ENCODE measurements around the gene PRPF38A. TPM values are rescaled to one million over a fixed set of nuclear protein-coding genes. Genes with fewer than 3 reads are reported as not detected.

The PRPF38A gene
- total RNA-seq, 1 donor = 12.4 TPM

DNA sequence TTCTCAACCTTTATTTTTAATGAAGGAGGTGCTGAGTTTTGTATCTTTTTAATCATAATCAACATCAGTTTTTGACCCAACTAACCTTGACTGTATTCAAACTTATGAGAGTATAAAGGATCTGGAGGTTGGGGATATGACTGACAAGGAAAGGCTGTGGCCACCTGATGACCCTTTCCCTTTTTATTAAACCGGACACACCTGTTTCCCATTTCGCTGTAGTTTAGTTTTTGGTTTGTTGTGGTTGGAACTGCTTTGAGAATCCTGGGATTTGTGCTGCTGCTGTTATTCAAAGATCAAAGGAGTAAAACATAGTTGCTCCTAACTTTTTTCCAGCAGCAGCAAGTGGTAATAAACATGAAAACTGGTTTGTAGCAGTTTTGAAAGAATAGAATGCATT lies 12.4 kb downstream of the PRPF38A start:
- no peak overlapping the region for H3K4me3 ChIP-seq (ENCODE audit: low read depth, low read length)
- no peak for DNase-seq (ENCODE audit: low read depth)
- TF ChIP-seq, protein P1, sequence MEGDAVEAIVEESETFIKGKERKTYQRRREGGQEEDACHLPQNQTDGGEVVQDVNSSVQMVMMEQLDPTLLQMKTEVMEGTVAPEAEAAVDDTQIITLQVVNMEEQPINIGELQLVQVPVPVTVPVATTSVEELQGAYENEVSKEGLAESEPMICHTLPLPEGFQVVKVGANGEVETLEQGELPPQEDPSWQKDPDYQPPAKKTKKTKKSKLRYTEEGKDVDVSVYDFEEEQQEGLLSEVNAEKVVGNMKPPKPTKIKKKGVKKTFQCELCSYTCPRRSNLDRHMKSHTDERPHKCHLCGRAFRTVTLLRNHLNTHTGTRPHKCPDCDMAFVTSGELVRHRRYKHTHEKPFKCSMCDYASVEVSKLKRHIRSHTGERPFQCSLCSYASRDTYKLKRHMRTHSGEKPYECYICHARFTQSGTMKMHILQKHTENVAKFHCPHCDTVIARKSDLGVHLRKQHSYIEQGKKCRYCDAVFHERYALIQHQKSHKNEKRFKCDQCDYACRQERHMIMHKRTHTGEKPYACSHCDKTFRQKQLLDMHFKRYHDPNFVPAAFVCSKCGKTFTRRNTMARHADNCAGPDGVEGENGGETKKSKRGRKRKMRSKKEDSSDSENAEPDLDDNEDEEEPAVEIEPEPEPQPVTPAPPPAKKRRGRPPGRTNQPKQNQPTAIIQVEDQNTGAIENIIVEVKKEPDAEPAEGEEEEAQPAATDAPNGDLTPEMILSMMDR (IDR thresholded peaks at IDR 0.05; ENCODE audit: insufficient read depth, low read length) = no peak

GRCh38 chr1:52420713-52421112 lies 16.3 kb downstream of the PRPF38A start:
- TF ChIP-seq, protein P1 (IDR thresholded peaks at IDR 0.05; ENCODE audit: insufficient read depth, low read length) = no peak
- H3K4me3 ChIP-seq (ENCODE audit: low read depth, low read length) = no peak overlapping the region
- no peak for DNase-seq (ENCODE audit: low read depth)

GRCh38 chr1:52423055-52423454 lies 18.7 kb downstream of the PRPF38A start:
- TF ChIP-seq, protein P1 (IDR thresholded peaks at IDR 0.05; ENCODE audit: insufficient read depth, low read length) = no peak
- DNase-seq (ENCODE audit: low read depth) = no peak
- no peak overlapping the region for H3K4me3 ChIP-seq (ENCODE audit: low read depth, low read length)

- H3K4me3 ChIP-seq (ENCODE audit: low read depth, low read length) = no peak overlapping the region
- no peak for DNase-seq (ENCODE audit: low read depth)
- TF ChIP-seq, protein P1 (IDR thresholded peaks at IDR 0.05; ENCODE audit: insufficient read depth, low read length) = no peak
Observed at GRCh38 chr1:52423771-52424170, 19.4 kb downstream of the PRPF38A start.

DNA sequence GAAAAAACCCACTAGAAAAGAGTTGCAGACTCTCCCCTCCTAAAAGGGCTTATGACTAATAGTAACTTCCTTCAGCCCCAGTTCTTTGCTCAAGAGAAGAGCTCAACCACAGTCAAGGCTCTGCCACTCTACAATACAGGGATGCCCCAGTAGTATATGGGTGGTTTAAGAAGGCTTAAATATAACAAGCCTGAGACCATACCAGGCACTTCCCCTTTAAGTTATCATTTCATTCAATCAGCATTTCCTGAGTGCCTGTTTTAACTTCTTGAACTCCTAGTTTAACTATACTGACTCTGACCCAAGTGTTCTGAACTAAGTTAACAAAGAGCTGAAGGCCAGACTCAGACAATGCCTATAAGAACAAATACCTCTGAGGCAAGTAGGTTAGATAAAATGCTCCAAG lies 19.8 kb downstream of the PRPF38A start:
- DNase-seq (ENCODE audit: low read depth) = no peak
- H3K4me3 ChIP-seq (ENCODE audit: low read depth, low read length) = no peak overlapping the region
- TF ChIP-seq, protein P1 (IDR thresholded peaks at IDR 0.05; ENCODE audit: insufficient read depth, low read length) = no peak

DNA sequence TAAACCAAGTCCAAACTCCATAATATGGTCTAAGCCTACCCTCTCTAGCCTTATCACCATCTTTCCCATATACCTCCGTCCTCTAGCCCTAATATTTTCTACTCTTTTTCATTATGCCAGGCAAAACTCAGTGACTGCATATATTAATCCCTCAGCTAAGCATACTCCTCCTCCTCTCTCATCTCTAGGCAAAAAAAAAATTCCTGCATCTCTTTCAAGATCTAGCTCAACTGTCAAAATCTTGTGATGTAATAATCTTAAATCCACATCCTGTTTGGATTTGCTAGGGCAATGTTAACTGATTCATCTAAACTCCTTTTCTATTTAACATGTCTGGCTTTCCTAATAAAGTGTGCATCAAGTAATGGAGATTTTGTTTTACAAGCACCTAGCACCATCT lies 20.4 kb downstream of the PRPF38A start:
- DNase-seq (ENCODE audit: low read depth) = peak; percentile 9
- H3K4me3 ChIP-seq (ENCODE audit: low read depth, low read length) = no peak overlapping the region
- TF ChIP-seq, protein P1 (IDR thresholded peaks at IDR 0.05; ENCODE audit: insufficient read depth, low read length) = no peak

GRCh38 chr1:52426371-52426770 lies 22.0 kb downstream of the PRPF38A start:
- DNase-seq (ENCODE audit: low read depth) = peak; percentile 9
- no peak overlapping the region for H3K4me3 ChIP-seq (ENCODE audit: low read depth, low read length)
- TF ChIP-seq, protein P1 (IDR thresholded peaks at IDR 0.05; ENCODE audit: insufficient read depth, low read length) = no peak

Measured in fibroblast of the aortic adventitia (primary cell).